Measurements from ENCODE around the gene ASS1.

Gene ASS1

GRCh38 chr9:130477564-130477963 lies 32.8 kb downstream of the ASS1 start:
- DNase-seq: no peak

GRCh38 chr9:130478152-130478551 lies 33.4 kb downstream of the ASS1 start:
- no peak for DNase-seq

GRCh38 chr9:130478736-130479575 lies 34.2 kb downstream of the ASS1 start:
- no peak for DNase-seq

GRCh38 chr9:130479587-130479986 lies 34.8 kb downstream of the ASS1 start:
- no peak for DNase-seq

- no peak for DNase-seq
Observed at GRCh38 chr9:130480673-130481072, 35.9 kb downstream of the ASS1 start.

- DNase-seq: no peak
Observed at GRCh38 chr9:130482463-130482862, 37.7 kb downstream of the ASS1 start.

- DNase-seq: no peak
Observed at GRCh38 chr9:130483371-130483971, 38.7 kb downstream of the ASS1 start.

- no peak for DNase-seq
Observed at GRCh38 chr9:130484362-130485072, 39.8 kb downstream of the ASS1 start.

- no peak for DNase-seq
Observed at GRCh38 chr9:130486103-130486502, 41.3 kb downstream of the ASS1 start.

GRCh38 chr9:130487500-130487899 lies 42.7 kb downstream of the ASS1 start:
- DNase-seq: no peak

- no peak for DNase-seq
Observed at GRCh38 chr9:130488621-130489330, 44.0 kb downstream of the ASS1 start.

- DNase-seq: no peak
Observed at GRCh38 chr9:130490981-130491380, 46.2 kb downstream of the ASS1 start.

GRCh38 chr9:130491830-130492482 lies 47.2 kb downstream of the ASS1 start:
- DNase-seq: no peak

GRCh38 chr9:130493021-130493420 lies 48.3 kb downstream of the ASS1 start:
- DNase-seq: no peak

GRCh38 chr9:130493476-130493875 lies 48.7 kb downstream of the ASS1 start:
- no peak for DNase-seq

- DNase-seq: no peak
Observed at GRCh38 chr9:130495067-130495466, 50.3 kb downstream of the ASS1 start.

GRCh38 chr9:130497139-130497538 lies 52.4 kb downstream of the ASS1 start:
- no peak for DNase-seq

- DNase-seq: no peak
Observed at GRCh38 chr9:130498298-130498917, 53.6 kb downstream of the ASS1 start.

- DNase-seq: no peak
Observed at GRCh38 chr9:130498918-130499698, 54.3 kb downstream of the ASS1 start.

- DNase-seq: no peak
Observed at GRCh38 chr9:130499804-130500263, 55.1 kb downstream of the ASS1 start.

Measured in femur (tissue), 1 donor.